OCI-LY7 (cell line): Measurements from ENCODE around the gene MCM9.

Experiments used
- CTCF ChIP-seq: fragments of 200-600 bp; sonication (generic); conservative IDR thresholded peaks from 2 replicates; pipeline ENCODE4 v1.5.1; 2014; ENCODE audit warnings: mild to moderate bottlenecking, antibody characterized with exemption, low read length, moderate library complexity, mixed read lengths
- EZH2phosphoT487 ChIP-seq: fragments of 200-600 bp; sonication (generic); IDR thresholded peaks from 2 replicates; pipeline ENCODE4 v1.6.1; 2018; ENCODE audit warnings: low read depth, borderline replicate concordance, mild to moderate bottlenecking, mixed run types, antibody characterized with exemption, low read length, moderate library complexity, mixed read lengths

GRCh38 chr6:118782651-118783050 lies 152.3 kb downstream of the MCM9 start:
- no peak for TF ChIP-seq CTCF
- TF ChIP-seq EZH2phosphoT487, result no peak
